ENCODE results near the gene MYO1A.

DNA sequence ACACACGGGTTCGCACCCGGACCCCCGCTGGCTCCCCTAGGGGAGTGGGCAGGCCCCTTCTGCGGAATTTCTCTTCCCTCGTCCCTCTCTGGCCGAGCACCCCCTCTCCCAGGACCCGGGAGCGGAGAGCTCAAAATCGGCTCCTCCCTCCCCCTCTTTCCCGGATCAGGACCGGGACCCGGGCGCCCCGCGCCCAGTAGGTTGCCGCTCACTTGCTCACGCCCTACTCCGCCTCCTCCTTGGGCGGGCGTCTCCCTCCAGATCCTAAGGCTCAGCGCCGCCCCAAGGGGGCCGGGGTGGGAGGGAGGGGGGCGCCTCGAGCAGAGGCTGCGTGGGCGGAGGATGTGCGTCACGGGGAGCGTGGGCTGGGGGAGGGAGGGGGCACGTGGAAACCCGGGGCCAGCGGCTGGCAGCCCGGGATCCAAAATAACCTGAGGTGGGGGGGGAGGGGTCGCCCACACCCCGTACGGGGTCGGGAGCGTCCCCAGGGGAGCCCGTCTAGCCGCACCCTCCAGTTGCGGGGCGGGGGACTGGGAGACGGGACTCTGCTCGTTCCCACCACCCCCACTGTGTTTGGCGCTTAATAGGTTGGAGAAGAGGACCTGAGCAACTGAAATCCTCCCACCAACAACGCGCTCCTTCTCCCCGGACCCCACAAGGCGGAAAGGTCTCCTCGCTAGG, 37.2 kb upstream of the MYO1A start:
- TF ChIP-seq POLR2A (IDR thresholded peaks at IDR 0.05; ENCODE audit: low read depth, low read length): no peak
- TF ChIP-seq POLR2AphosphoS5 (IDR thresholded peaks at IDR 0.05; ENCODE audit: low read depth, low read length): peak; percentile 49; the same call in 1 of the 2 replicates
- TF ChIP-seq TAF1 (IDR thresholded peaks at IDR 0.05; ENCODE audit: low read depth, low read length): peak; percentile 49; the same call in 1 of the 2 replicates
- TF ChIP-seq SPI1 (IDR thresholded peaks at IDR 0.05; ENCODE audit: low read depth, low read length): no peak

Measured in GM12891 (cell line).